ENCODE measurements around the gene SMPD4. TPM values are rescaled to one million over a fixed set of nuclear protein-coding genes. Genes with fewer than 3 reads are reported as not detected.
A peak's percentile ranks its signal among the peaks of the same experiment; 100 is the strongest.
"Not testable (repeated sequence)": the region's sequence is repeated elsewhere in the genome, so short reads cannot be mapped to it uniquely, and the experiment has no call there.

Gene SMPD4
- total RNA-seq, 1 experiment from 2014 or later = 140 TPM

DNA sequence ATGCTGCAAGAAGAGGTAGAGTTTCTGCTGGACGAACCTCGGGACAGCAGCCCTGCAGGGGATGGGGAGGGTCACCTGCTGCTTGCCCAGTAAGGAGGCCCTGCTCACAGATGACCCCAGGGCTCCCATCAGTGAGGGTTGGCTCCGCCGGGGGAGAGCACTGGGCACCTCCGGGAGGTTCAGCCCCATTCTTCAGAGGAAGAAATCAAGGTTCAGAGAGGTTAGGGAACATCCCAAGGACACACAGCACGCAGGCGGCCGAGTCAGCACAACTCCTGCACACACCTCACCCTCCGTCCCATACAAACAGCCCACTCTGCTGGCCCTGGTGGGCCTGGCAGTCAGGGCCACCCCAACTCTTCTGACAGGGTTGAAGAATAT is 24.8 kb downstream of the SMPD4 start:
- intact Hi-C loops (cut with micrococcal nuclease; ENCODE audit: unreplicated experiment) = loop anchor here (1.0 kb wide), 2 partner anchors 25 to 176 kb away; partner anchors contain the start of gene SMPD4
- Mint-ChIP-seq H3K4me1 (ENCODE audit: low read depth, unreplicated experiment) (no peaks in the 10 kb centered on the region), H3K27me3 (ENCODE audit: insufficient read depth, unreplicated experiment) (no peaks in the 10 kb centered on the region), H3K36me3 (ENCODE audit: insufficient read depth, unreplicated experiment) (peaks cover 67% of the 10 kb centered on the region), H3K4me3 (ENCODE audit: unreplicated experiment) (no peak overlapping the region), H3K27ac (ENCODE audit: unreplicated experiment) (no peak overlapping the region), H3K9me3 (ENCODE audit: unreplicated experiment) (no peaks in the 10 kb centered on the region)
- no TSS peak for BruUV-seq (replicated peaks)
- Histone ChIP-seq H3K9me3 (no peaks in the 10 kb centered on the region), H3K27me3 (replicated peaks; ENCODE audit: control insufficient read depth, insufficient read depth, low read length) (no peaks in the 10 kb centered on the region), H3K36me3 (ENCODE audit: control insufficient read depth, insufficient read depth, low read length) (no peaks in the 10 kb centered on the region), H3K4me3 (ENCODE audit: low read depth, low read length) (no peak overlapping the region), H3K4me1 (no peaks in the 10 kb centered on the region)
- ChIA-PET POLR2A (no interaction called here), CTCF (interaction anchor here (1.4 kb wide), 1 partner anchor 176 kb away, joined by 7 read pairs; no protein-coding TSS in a partner anchor)
- TF ChIP-seq, protein P1, sequence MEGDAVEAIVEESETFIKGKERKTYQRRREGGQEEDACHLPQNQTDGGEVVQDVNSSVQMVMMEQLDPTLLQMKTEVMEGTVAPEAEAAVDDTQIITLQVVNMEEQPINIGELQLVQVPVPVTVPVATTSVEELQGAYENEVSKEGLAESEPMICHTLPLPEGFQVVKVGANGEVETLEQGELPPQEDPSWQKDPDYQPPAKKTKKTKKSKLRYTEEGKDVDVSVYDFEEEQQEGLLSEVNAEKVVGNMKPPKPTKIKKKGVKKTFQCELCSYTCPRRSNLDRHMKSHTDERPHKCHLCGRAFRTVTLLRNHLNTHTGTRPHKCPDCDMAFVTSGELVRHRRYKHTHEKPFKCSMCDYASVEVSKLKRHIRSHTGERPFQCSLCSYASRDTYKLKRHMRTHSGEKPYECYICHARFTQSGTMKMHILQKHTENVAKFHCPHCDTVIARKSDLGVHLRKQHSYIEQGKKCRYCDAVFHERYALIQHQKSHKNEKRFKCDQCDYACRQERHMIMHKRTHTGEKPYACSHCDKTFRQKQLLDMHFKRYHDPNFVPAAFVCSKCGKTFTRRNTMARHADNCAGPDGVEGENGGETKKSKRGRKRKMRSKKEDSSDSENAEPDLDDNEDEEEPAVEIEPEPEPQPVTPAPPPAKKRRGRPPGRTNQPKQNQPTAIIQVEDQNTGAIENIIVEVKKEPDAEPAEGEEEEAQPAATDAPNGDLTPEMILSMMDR (IDR thresholded peaks at IDR 0.05; ENCODE audit: insufficient read depth in 1 of 2, low read depth in 1 of 2, low read length in 1 of 2, severe bottlenecking in 1 of 2, unreplicated experiment in 1 of 2) = no peak
- no peak for DNase-seq

GRCh38 chr2:130155956-130156623 is 25.3 kb downstream of the SMPD4 start:
- CTCF ChIA-PET = interaction anchor here (1.4 kb wide), 1 partner anchor 176 kb away, joined by 7 read pairs; no protein-coding TSS in a partner anchor
- POLR2A ChIA-PET; H3K27ac Mint-ChIP-seq (ENCODE audit: unreplicated experiment); H3K27me3 ChIP-seq (replicated peaks; ENCODE audit: control insufficient read depth, insufficient read depth, low read length); H3K4me3 ChIP-seq (ENCODE audit: low read depth, low read length); H3K9me3 Mint-ChIP-seq (ENCODE audit: unreplicated experiment); H3K27me3 Mint-ChIP-seq (ENCODE audit: insufficient read depth, unreplicated experiment); BruUV-seq (replicated peaks); H3K9me3 ChIP-seq; H3K4me1 Mint-ChIP-seq (ENCODE audit: low read depth, unreplicated experiment); H3K4me3 Mint-ChIP-seq (ENCODE audit: unreplicated experiment); H3K4me1 ChIP-seq; H3K36me3 ChIP-seq (ENCODE audit: control insufficient read depth, insufficient read depth, low read length): not testable (repeated sequence)
- intact Hi-C loops (cut with micrococcal nuclease; ENCODE audit: unreplicated experiment) = loop anchor here (1.0 kb wide), 2 partner anchors 25 to 176 kb away; partner anchors contain the start of gene SMPD4
- TF ChIP-seq, protein P1 (IDR thresholded peaks at IDR 0.05; ENCODE audit: insufficient read depth in 1 of 2, low read depth in 1 of 2, low read length in 1 of 2, severe bottlenecking in 1 of 2, unreplicated experiment in 1 of 2) = peak; percentile 59 to 60
- peak in 1 of 2 experiments; percentile 56 for DNase-seq
- peaks cover 63% of the 10 kb centered on the region for H3K36me3 Mint-ChIP-seq (ENCODE audit: insufficient read depth, unreplicated experiment)

GRCh38 chr2:130154773-130155765 is 26.3 kb downstream of the SMPD4 start:
- Histone ChIP-seq H3K27me3 (replicated peaks; ENCODE audit: control insufficient read depth, insufficient read depth, low read length) (no peaks in the 10 kb centered on the region), H3K4me3 (ENCODE audit: low read depth, low read length) (no peak overlapping the region), H3K36me3 (ENCODE audit: control insufficient read depth, insufficient read depth, low read length) (no peaks in the 10 kb centered on the region), H3K9me3 (no peaks in the 10 kb centered on the region), H3K4me1 (no peaks in the 10 kb centered on the region)
- Mint-ChIP-seq H3K4me1 (ENCODE audit: low read depth, unreplicated experiment) (no peaks in the 10 kb centered on the region), H3K27me3 (ENCODE audit: insufficient read depth, unreplicated experiment) (no peaks in the 10 kb centered on the region), H3K27ac (ENCODE audit: unreplicated experiment) (no peak overlapping the region), H3K9me3 (ENCODE audit: unreplicated experiment) (no peaks in the 10 kb centered on the region), H3K36me3 (ENCODE audit: insufficient read depth, unreplicated experiment) (peaks cover 63% of the 10 kb centered on the region), H3K4me3 (ENCODE audit: unreplicated experiment) (no peak overlapping the region)
- no TSS peak for BruUV-seq (replicated peaks)
- TF ChIP-seq, protein P1 (IDR thresholded peaks at IDR 0.05; ENCODE audit: insufficient read depth in 1 of 2, low read depth in 1 of 2, low read length in 1 of 2, severe bottlenecking in 1 of 2, unreplicated experiment in 1 of 2) = no peak
- CTCF ChIA-PET = interaction anchor here (1.4 kb wide), 1 partner anchor 177 kb away, joined by 7 read pairs; no protein-coding TSS in a partner anchor
- POLR2A ChIA-PET = no interaction called here
- intact Hi-C loops (cut with micrococcal nuclease; ENCODE audit: unreplicated experiment) = no loop called here
- no peak for DNase-seq

DNA sequence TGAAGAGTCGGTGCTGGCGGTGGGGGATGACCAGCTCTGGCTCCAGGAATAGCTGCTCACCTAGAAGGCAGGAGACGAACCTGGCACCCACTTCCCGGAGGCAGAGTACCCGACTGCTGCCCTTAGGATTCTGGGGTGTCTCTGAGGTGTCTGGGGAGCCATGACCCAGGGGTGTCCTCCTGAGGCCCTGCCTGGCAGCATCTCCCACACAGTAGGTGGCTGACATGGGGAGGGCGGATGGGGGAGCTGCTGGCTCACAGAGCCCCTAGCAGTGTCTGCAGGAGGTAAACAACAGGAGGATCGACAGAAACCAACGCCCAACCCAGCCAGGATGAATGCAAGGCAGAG is 27.0 kb downstream of the SMPD4 start:
- H3K4me3 Mint-ChIP-seq (ENCODE audit: unreplicated experiment); H3K27me3 Mint-ChIP-seq (ENCODE audit: insufficient read depth, unreplicated experiment); H3K4me1 ChIP-seq; POLR2A ChIA-PET; H3K9me3 Mint-ChIP-seq (ENCODE audit: unreplicated experiment); BruUV-seq (replicated peaks); H3K4me3 ChIP-seq (ENCODE audit: low read depth, low read length); DNase-seq; H3K27ac Mint-ChIP-seq (ENCODE audit: unreplicated experiment); H3K27me3 ChIP-seq (replicated peaks; ENCODE audit: control insufficient read depth, insufficient read depth, low read length); CTCF ChIA-PET; H3K4me1 Mint-ChIP-seq (ENCODE audit: low read depth, unreplicated experiment); H3K9me3 ChIP-seq; H3K36me3 ChIP-seq (ENCODE audit: control insufficient read depth, insufficient read depth, low read length); intact Hi-C loops (cut with micrococcal nuclease; ENCODE audit: unreplicated experiment): not testable (repeated sequence)
- H3K36me3 Mint-ChIP-seq (ENCODE audit: insufficient read depth, unreplicated experiment) = peaks cover 58% of the 10 kb centered on the region
